Suprapubic skin (tissue), 3 donors: Measurements from ENCODE around the gene ST8SIA5.

Source experiments
- POLR2A ChIP-seq, 2 donors: fragments of 450-650 bp; IDR thresholded peaks; one replicate each; pipeline ENCODE4 v1.6.1; 2017; ENCODE audit warnings: antibody characterized with exemption in 2 of 2, mild to moderate bottlenecking in 2 of 2, moderate library complexity in 2 of 2
- TF ChIP-seq, protein P1 (sequence below), 2 donors: fragments of 200-600 bp in 1 of 2; fragments of 450-650 bp in 1 of 2; sonication (generic) in 1 of 2; IDR thresholded peaks; one replicate each; pipeline ENCODE4 v1.5.1; 2016 to 2019; ENCODE audit warnings: antibody characterized with exemption in 2 of 2, mild to moderate bottlenecking in 1 of 2, moderate library complexity in 1 of 2

- TF ChIP-seq, protein P1, sequence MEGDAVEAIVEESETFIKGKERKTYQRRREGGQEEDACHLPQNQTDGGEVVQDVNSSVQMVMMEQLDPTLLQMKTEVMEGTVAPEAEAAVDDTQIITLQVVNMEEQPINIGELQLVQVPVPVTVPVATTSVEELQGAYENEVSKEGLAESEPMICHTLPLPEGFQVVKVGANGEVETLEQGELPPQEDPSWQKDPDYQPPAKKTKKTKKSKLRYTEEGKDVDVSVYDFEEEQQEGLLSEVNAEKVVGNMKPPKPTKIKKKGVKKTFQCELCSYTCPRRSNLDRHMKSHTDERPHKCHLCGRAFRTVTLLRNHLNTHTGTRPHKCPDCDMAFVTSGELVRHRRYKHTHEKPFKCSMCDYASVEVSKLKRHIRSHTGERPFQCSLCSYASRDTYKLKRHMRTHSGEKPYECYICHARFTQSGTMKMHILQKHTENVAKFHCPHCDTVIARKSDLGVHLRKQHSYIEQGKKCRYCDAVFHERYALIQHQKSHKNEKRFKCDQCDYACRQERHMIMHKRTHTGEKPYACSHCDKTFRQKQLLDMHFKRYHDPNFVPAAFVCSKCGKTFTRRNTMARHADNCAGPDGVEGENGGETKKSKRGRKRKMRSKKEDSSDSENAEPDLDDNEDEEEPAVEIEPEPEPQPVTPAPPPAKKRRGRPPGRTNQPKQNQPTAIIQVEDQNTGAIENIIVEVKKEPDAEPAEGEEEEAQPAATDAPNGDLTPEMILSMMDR (IDR thresholded peaks at IDR 0.05): no peak
- TF ChIP-seq POLR2A (IDR thresholded peaks at IDR 0.05): no peak
Measured at GRCh38 chr18:46718501-46719341, 38.1 kb downstream of the ST8SIA5 start.
